NOMO-1 treated with DMSO at 0.1 percent for 48 hours (cell line): ENCODE measurements around the gene C11orf91.
"Not testable (repeated sequence)": the region's sequence is repeated elsewhere in the genome, so short reads cannot be mapped to it uniquely, and the experiment has no call there.

Experiments used
- DNase-seq: peaks from one replicate; lab custom pipeline; 2025; ENCODE audit not compliant: unreplicated experiment; lab: John Stamatoyannopoulos, UW

C11orf91 gene

GRCh38 chr11:33670250-33671011, 30.2 kb downstream of the C11orf91 start:
- no peak for DNase-seq

- no peak for DNase-seq
These were observed 30.9 kb downstream of the C11orf91 start for GRCh38 chr11:33669598-33670249.

GRCh38 chr11:33668951-33669596, 31.6 kb downstream of the C11orf91 start:
- no peak for DNase-seq

- DNase-seq, result no peak
These were observed 32.2 kb downstream of the C11orf91 start for GRCh38 chr11:33668468-33668825.

GRCh38 chr11:33667819-33668467, 32.7 kb downstream of the C11orf91 start:
- no peak for DNase-seq

GRCh38 chr11:33665350-33666106, 35.1 kb downstream of the C11orf91 start:
- DNase-seq, result no peak

- no peak for DNase-seq
These were observed 35.8 kb downstream of the C11orf91 start for GRCh38 chr11:33664827-33665226.

GRCh38 chr11:33664166-33664565, 36.5 kb downstream of the C11orf91 start:
- no peak for DNase-seq

- no peak for DNase-seq
These were observed 37.5 kb downstream of the C11orf91 start for GRCh38 chr11:33663121-33663520.

- not testable (repeated sequence) for DNase-seq
These were observed 39.1 kb downstream of the C11orf91 start for GRCh38 chr11:33661526-33661925.

GRCh38 chr11:33660962-33661361, 39.7 kb downstream of the C11orf91 start:
- DNase-seq, result no peak

- no peak for DNase-seq
These were observed 41.1 kb downstream of the C11orf91 start for GRCh38 chr11:33659370-33660139.

- DNase-seq, result no peak
These were observed 42.3 kb downstream of the C11orf91 start for GRCh38 chr11:33658195-33658900.

GRCh38 chr11:33657757-33658156, 42.9 kb downstream of the C11orf91 start:
- no peak for DNase-seq

- no peak for DNase-seq
These were observed 43.9 kb downstream of the C11orf91 start for GRCh38 chr11:33656768-33657167.

GRCh38 chr11:33655842-33656600, 44.6 kb downstream of the C11orf91 start:
- no peak for DNase-seq

- DNase-seq, result no peak
These were observed 46.0 kb downstream of the C11orf91 start for GRCh38 chr11:33654594-33654993.

GRCh38 chr11:33652930-33653329, 47.7 kb downstream of the C11orf91 start:
- DNase-seq, result no peak

GRCh38 chr11:33652431-33652830, 48.2 kb downstream of the C11orf91 start:
- DNase-seq, result no peak
